Chondrocyte (in vitro differentiated cells): Measurements from ENCODE around the gene ERI2. TPM values are rescaled to one million over a fixed set of nuclear protein-coding genes. Genes with fewer than 3 reads are reported as not detected.

Source experiments
- DNase-seq: peaks from one replicate; pipeline ENCODE4 v3.0.0; 2021; ENCODE audit warnings: mixed read lengths, low spot score
- H3K27ac Mint-ChIP-seq: one replicate; pipeline ENCODE4 v1.8.0; 2021; ENCODE audit warnings: mild to moderate bottlenecking, moderate library complexity, mixed read lengths; ENCODE audit not compliant: unreplicated experiment
- H3K27me3 Mint-ChIP-seq: 2 replicates; pipeline ENCODE4 v1.8.0; 2021; ENCODE audit warnings: low read depth, mixed read lengths
- H3K36me3 Mint-ChIP-seq: 2 replicates; pipeline ENCODE4 v1.8.0; 2021; ENCODE audit warnings: low read depth, mixed read lengths
- H3K4me1 Mint-ChIP-seq: 2 replicates; pipeline ENCODE4 v1.8.0; 2021; ENCODE audit warnings: low read depth, mild to moderate bottlenecking, mixed read lengths
- H3K4me3 Mint-ChIP-seq: one replicate; pipeline ENCODE4 v1.8.0; 2021; ENCODE audit warnings: mild to moderate bottlenecking, moderate library complexity, mixed read lengths; ENCODE audit not compliant: unreplicated experiment
- H3K9me3 Mint-ChIP-seq: 2 replicates; pipeline ENCODE4 v1.8.0; 2021; ENCODE audit warnings: low read depth, mixed read lengths
- total RNA-seq: library from RNA; stranded (reverse); gene quantifications from 3 replicates; pipeline ENCODE4 v1.2.1, GENCODE V29; 2021
- TF ChIP-seq, protein P1 (sequence below): fragments of 200-600 bp; sonication (generic); IDR thresholded peaks from 2 replicates; pipeline ENCODE4 v1.5.0; 2021; ENCODE audit warnings: antibody characterized with exemption, mild to moderate bottlenecking, moderate library complexity

Gene ERI2
- total RNA-seq, 1 donor from 2014 or later = 11.5 TPM

GRCh38 chr16:20750558-20750957 is 55.7 kb downstream of the ERI2 start:
- DNase-seq = no peak
- H3K4me3 Mint-ChIP-seq = no peak overlapping the region
- H3K27me3 Mint-ChIP-seq = peaks cover 20% of the 10 kb centered on the region
- H3K36me3 Mint-ChIP-seq = no peaks in the 10 kb centered on the region
- peaks cover 6% of the 10 kb centered on the region for H3K9me3 Mint-ChIP-seq
- TF ChIP-seq, protein P1, sequence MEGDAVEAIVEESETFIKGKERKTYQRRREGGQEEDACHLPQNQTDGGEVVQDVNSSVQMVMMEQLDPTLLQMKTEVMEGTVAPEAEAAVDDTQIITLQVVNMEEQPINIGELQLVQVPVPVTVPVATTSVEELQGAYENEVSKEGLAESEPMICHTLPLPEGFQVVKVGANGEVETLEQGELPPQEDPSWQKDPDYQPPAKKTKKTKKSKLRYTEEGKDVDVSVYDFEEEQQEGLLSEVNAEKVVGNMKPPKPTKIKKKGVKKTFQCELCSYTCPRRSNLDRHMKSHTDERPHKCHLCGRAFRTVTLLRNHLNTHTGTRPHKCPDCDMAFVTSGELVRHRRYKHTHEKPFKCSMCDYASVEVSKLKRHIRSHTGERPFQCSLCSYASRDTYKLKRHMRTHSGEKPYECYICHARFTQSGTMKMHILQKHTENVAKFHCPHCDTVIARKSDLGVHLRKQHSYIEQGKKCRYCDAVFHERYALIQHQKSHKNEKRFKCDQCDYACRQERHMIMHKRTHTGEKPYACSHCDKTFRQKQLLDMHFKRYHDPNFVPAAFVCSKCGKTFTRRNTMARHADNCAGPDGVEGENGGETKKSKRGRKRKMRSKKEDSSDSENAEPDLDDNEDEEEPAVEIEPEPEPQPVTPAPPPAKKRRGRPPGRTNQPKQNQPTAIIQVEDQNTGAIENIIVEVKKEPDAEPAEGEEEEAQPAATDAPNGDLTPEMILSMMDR = no peak
- no peak overlapping the region for H3K27ac Mint-ChIP-seq
- no peaks in the 10 kb centered on the region for H3K4me1 Mint-ChIP-seq

DNA sequence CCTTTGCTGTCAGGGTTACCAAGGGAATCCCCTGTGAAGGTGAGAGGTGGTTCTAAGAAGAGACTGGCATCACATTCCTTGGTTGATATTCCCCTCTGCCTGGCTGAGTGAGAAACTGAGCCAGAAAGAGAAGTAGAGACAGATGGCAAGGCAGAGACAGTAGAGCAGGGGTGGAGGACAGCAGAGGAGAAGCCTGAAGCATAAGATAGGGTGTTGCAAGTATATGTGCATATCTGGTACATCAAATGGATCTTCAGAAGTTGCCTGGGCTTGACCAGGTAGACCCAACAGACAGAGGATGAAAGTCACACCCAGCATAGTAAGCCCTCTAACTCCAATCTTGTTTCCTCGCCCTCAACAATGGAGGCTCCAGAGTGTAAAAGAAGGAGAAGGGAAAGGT is 56.8 kb downstream of the ERI2 start:
- H3K4me1 Mint-ChIP-seq = no peaks in the 10 kb centered on the region
- H3K9me3 Mint-ChIP-seq = peaks cover 6% of the 10 kb centered on the region
- no peak for DNase-seq
- no peak overlapping the region for H3K4me3 Mint-ChIP-seq
- no peak overlapping the region for H3K27ac Mint-ChIP-seq
- peaks cover 14% of the 10 kb centered on the region for H3K27me3 Mint-ChIP-seq
- TF ChIP-seq, protein P1 = no peak
- no peaks in the 10 kb centered on the region for H3K36me3 Mint-ChIP-seq

DNA sequence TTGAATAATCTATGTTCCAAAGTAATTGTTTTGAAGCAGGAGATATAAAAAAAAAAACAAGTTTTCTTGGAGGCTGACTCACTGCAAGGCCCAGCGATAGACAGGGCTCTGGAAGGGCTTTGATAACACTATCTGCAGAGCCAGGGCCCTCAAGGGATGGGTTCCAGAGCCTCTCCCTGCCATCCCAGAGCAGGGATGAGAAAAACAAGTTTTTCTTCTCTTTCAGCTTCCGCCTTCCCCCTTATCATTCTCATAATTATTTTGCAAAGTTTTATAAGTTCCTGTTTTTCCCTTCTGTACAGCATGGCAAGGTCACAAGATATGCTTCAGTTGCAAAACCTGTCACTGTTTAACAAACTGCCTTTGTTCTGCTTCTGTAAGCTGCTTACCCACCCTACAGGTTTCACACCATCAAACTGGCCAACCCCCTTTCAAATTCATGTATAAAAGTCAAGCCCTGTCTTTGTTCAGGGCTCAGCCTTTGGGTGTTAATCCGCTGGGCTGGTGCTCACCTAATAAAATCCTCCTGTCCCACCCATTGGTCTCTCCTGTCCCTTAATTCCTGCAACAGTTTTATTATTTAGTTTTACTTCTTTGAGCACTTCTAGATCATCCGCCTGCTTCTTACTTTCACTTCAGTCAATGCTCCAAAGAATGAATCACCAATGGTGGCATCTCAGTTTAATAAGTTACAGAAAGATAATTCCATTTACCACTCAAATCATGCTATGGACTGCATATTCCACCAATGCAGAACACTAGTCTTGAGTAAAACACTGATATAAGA is 59.0 kb downstream of the ERI2 start:
- H3K4me3 Mint-ChIP-seq = no peak overlapping the region
- no peak overlapping the region for H3K27ac Mint-ChIP-seq
- TF ChIP-seq, protein P1 = no peak
- peaks cover 2% of the 10 kb centered on the region for H3K27me3 Mint-ChIP-seq
- no peak for DNase-seq
- H3K9me3 Mint-ChIP-seq = peaks cover 6% of the 10 kb centered on the region
- H3K4me1 Mint-ChIP-seq = peaks cover 2% of the 10 kb centered on the region
- H3K36me3 Mint-ChIP-seq = no peaks in the 10 kb centered on the region

- no peak overlapping the region for H3K27ac Mint-ChIP-seq
- H3K4me3 Mint-ChIP-seq = no peak overlapping the region
- H3K4me1 Mint-ChIP-seq = peaks cover 2% of the 10 kb centered on the region
- H3K36me3 Mint-ChIP-seq = no peaks in the 10 kb centered on the region
- H3K9me3 Mint-ChIP-seq = peaks cover 6% of the 10 kb centered on the region
- TF ChIP-seq, protein P1 = no peak
- no peaks in the 10 kb centered on the region for H3K27me3 Mint-ChIP-seq
- no peak for DNase-seq
Measured at GRCh38 chr16:20746461-20746860, 59.8 kb downstream of the ERI2 start.

Other genes with a start within 250 kb of the ERI2 start
- gene ACSM2B, start 230.1 kb downstream of the ERI2 start, total RNA-seq = 0.38 TPM in 1 of 3 replicates, not detected in the others
- gene ACSM1, start 108.8 kb downstream of the ERI2 start, total RNA-seq = not detected in 3 replicates
- gene THUMPD1, start 64.7 kb downstream of the ERI2 start, total RNA-seq = 41.3 to 44.3 TPM (median 43.7 TPM) in 3 replicates
- 0.48 to 2.0 TPM (median 1.9 TPM) in 3 replicates for gene ACSM3, start 42.5 kb downstream of the ERI2 start, total RNA-seq
- gene REXO5, start 55 bp upstream of the ERI2 start, total RNA-seq = 2.9 to 6.9 TPM (median 4.0 TPM) in 3 replicates
- gene DCUN1D3, start 93.9 kb upstream of the ERI2 start, total RNA-seq = 40.9 to 46.0 TPM (median 44.4 TPM) in 3 replicates
- 18.1 to 20.1 TPM (median 18.5 TPM) in 3 replicates for gene LYRM1, start 94.3 kb upstream of the ERI2 start, total RNA-seq